ENCODE results near the gene ATP2B3. TPM values are rescaled to one million over a fixed set of nuclear protein-coding genes. Genes with fewer than 3 reads are reported as not detected.

Gene ATP2B3
- total RNA-seq, 1 donor from 2014 or later, result 0.37 TPM

DNA sequence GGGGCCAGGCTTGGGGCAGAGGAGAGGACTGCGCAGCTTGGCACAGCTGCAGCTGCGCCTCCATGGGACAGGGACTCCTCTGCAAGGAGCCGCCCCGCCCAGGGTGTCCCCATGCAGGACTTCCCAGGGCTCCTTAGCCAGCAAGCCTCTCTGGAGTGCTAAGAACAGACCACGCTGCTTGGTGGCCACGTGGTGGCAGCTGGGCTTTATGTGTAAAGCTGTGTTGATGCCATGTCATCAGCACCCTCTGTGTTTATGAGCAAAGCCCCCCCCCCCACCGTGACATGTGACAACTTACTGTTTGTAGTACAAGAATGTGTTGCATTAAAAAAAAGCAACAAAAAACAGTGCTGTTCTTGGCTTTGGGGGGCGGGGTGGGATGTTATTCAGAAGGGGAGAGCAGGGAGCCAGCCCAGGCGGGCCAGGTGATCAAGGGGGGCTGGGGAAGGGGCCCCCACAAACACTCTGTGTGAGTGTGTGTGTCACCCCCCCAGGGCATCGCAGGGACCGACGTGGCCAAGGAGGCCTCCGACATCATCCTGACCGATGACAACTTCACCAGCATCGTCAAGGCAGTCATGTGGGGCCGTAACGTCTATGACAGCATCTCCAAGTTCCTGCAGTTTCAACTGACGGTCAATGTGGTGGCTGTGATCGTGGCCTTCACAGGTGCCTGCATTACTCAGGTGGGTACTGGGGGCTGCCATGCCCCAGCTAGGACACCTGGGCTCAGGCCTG, 40.3 kb downstream of the ATP2B3 start:
- TF ChIP-seq, protein P1, sequence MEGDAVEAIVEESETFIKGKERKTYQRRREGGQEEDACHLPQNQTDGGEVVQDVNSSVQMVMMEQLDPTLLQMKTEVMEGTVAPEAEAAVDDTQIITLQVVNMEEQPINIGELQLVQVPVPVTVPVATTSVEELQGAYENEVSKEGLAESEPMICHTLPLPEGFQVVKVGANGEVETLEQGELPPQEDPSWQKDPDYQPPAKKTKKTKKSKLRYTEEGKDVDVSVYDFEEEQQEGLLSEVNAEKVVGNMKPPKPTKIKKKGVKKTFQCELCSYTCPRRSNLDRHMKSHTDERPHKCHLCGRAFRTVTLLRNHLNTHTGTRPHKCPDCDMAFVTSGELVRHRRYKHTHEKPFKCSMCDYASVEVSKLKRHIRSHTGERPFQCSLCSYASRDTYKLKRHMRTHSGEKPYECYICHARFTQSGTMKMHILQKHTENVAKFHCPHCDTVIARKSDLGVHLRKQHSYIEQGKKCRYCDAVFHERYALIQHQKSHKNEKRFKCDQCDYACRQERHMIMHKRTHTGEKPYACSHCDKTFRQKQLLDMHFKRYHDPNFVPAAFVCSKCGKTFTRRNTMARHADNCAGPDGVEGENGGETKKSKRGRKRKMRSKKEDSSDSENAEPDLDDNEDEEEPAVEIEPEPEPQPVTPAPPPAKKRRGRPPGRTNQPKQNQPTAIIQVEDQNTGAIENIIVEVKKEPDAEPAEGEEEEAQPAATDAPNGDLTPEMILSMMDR (IDR thresholded peaks at IDR 0.05), result no peak
- no peak for DNase-seq (ENCODE audit: low spot score)
- Mint-ChIP-seq H3K4me1 (ENCODE audit: low read depth) (no peaks in the 10 kb centered on the region), H3K27ac (ENCODE audit: unreplicated experiment) (no peak overlapping the region), H3K27me3 (ENCODE audit: low read depth) (no peaks in the 10 kb centered on the region), H3K36me3 (ENCODE audit: low read depth) (no peaks in the 10 kb centered on the region), H3K4me3 (ENCODE audit: unreplicated experiment) (no peak overlapping the region), H3K9me3 (ENCODE audit: low read depth) (peaks cover 3% of the 10 kb centered on the region)

- Mint-ChIP-seq H3K4me3 (ENCODE audit: unreplicated experiment) (no peak overlapping the region), H3K27ac (ENCODE audit: unreplicated experiment) (no peak overlapping the region), H3K36me3 (ENCODE audit: low read depth) (no peaks in the 10 kb centered on the region), H3K27me3 (ENCODE audit: low read depth) (no peaks in the 10 kb centered on the region), H3K9me3 (ENCODE audit: low read depth) (peaks cover 5% of the 10 kb centered on the region), H3K4me1 (ENCODE audit: low read depth) (no peaks in the 10 kb centered on the region)
- TF ChIP-seq, protein P1 (IDR thresholded peaks at IDR 0.05), result no peak
- DNase-seq (ENCODE audit: low spot score), result no peak
Measured at GRCh38 chrX:153560000-153560399, 42.6 kb downstream of the ATP2B3 start.

DNA sequence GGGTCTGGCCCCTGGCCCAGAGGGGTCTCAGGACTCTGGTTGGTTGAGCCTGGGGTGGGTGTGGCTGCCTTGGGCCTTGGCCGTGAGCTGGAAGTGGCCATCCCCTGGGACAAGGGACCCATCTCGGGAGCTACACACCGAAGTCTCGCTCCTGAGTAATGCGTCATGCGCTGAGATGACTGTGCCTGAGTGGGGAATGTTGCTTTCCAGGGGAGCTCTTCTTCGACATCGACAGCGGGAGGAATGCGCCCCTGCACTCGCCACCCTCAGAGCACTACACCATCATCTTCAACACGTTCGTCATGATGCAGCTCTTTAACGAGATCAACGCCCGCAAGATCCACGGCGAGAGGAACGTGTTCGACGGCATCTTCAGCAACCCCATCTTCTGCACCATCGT, 43.0 kb downstream of the ATP2B3 start:
- no peak overlapping the region for H3K4me3 Mint-ChIP-seq (ENCODE audit: unreplicated experiment)
- DNase-seq (ENCODE audit: low spot score), result no peak
- no peaks in the 10 kb centered on the region for H3K4me1 Mint-ChIP-seq (ENCODE audit: low read depth)
- peaks cover 5% of the 10 kb centered on the region for H3K9me3 Mint-ChIP-seq (ENCODE audit: low read depth)
- H3K27ac Mint-ChIP-seq (ENCODE audit: unreplicated experiment), result no peak overlapping the region
- no peaks in the 10 kb centered on the region for H3K27me3 Mint-ChIP-seq (ENCODE audit: low read depth)
- no peaks in the 10 kb centered on the region for H3K36me3 Mint-ChIP-seq (ENCODE audit: low read depth)
- TF ChIP-seq, protein P1 (IDR thresholded peaks at IDR 0.05), result no peak

- no peak overlapping the region for H3K4me3 Mint-ChIP-seq (ENCODE audit: unreplicated experiment)
- DNase-seq (ENCODE audit: low spot score), result no peak
- no peak overlapping the region for H3K27ac Mint-ChIP-seq (ENCODE audit: unreplicated experiment)
- H3K4me1 Mint-ChIP-seq (ENCODE audit: low read depth), result no peaks in the 10 kb centered on the region
- peaks cover 5% of the 10 kb centered on the region for H3K9me3 Mint-ChIP-seq (ENCODE audit: low read depth)
- TF ChIP-seq, protein P1 (IDR thresholded peaks at IDR 0.05), result no peak
- no peaks in the 10 kb centered on the region for H3K36me3 Mint-ChIP-seq (ENCODE audit: low read depth)
- no peaks in the 10 kb centered on the region for H3K27me3 Mint-ChIP-seq (ENCODE audit: low read depth)
Measured at GRCh38 chrX:153561337-153561736, 43.9 kb downstream of the ATP2B3 start.

- TF ChIP-seq, protein P1 (IDR thresholded peaks at IDR 0.05), result no peak
- Mint-ChIP-seq H3K4me1 (ENCODE audit: low read depth) (no peaks in the 10 kb centered on the region), H3K27ac (ENCODE audit: unreplicated experiment) (no peak overlapping the region), H3K36me3 (ENCODE audit: low read depth) (no peaks in the 10 kb centered on the region), H3K27me3 (ENCODE audit: low read depth) (no peaks in the 10 kb centered on the region), H3K9me3 (ENCODE audit: low read depth) (peaks cover 5% of the 10 kb centered on the region), H3K4me3 (ENCODE audit: unreplicated experiment) (no peak overlapping the region)
- DNase-seq (ENCODE audit: low spot score), result no peak
Measured at GRCh38 chrX:153562546-153562945, 45.1 kb downstream of the ATP2B3 start.
